ENCODE results near the gene RELN. TPM values are rescaled to one million over a fixed set of nuclear protein-coding genes. Genes with fewer than 3 reads are reported as not detected.

Gene RELN
- total RNA-seq, 1 experiment from 2014 or later, result 0.31 TPM

DNA sequence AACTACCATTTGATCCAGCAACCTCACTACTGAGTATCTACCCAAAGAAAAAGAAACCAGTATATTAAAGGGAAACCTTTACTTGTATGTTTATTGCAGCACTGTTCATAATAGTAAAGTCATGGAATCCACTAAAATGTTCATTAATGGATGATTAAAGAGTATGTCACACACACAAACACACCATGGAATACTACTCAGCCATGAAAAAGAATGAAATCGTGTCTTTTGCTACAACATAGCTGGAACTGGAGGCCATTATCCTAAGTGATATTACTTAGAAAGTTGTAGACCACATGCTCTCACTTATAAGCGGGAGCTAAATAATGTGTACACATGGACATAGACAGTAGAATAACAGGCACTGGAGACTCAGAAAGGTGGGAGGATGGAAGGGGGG is 340.4 kb downstream of the RELN start:
- intact Hi-C loops (cut with micrococcal nuclease; ENCODE audit: unreplicated experiment), result no loop called here
- Mint-ChIP-seq H3K4me1 (ENCODE audit: low read depth, unreplicated experiment) (no peaks in the 10 kb centered on the region), H3K36me3 (ENCODE audit: insufficient read depth, unreplicated experiment) (no peaks in the 10 kb centered on the region), H3K27ac (ENCODE audit: unreplicated experiment) (no peak overlapping the region), H3K9me3 (ENCODE audit: low read depth, unreplicated experiment) (peaks cover 3% of the 10 kb centered on the region), H3K4me3 (ENCODE audit: low read depth, unreplicated experiment) (no peak overlapping the region), H3K27me3 (ENCODE audit: unreplicated experiment) (no peaks in the 10 kb centered on the region)
- no TSS peak for BruUV-seq (replicated peaks)
- no peak for DNase-seq
- TF ChIP-seq, protein P1, sequence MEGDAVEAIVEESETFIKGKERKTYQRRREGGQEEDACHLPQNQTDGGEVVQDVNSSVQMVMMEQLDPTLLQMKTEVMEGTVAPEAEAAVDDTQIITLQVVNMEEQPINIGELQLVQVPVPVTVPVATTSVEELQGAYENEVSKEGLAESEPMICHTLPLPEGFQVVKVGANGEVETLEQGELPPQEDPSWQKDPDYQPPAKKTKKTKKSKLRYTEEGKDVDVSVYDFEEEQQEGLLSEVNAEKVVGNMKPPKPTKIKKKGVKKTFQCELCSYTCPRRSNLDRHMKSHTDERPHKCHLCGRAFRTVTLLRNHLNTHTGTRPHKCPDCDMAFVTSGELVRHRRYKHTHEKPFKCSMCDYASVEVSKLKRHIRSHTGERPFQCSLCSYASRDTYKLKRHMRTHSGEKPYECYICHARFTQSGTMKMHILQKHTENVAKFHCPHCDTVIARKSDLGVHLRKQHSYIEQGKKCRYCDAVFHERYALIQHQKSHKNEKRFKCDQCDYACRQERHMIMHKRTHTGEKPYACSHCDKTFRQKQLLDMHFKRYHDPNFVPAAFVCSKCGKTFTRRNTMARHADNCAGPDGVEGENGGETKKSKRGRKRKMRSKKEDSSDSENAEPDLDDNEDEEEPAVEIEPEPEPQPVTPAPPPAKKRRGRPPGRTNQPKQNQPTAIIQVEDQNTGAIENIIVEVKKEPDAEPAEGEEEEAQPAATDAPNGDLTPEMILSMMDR (IDR thresholded peaks at IDR 0.05; ENCODE audit: unreplicated experiment), result no peak
- CTCF ChIA-PET, result no interaction called here

DNA sequence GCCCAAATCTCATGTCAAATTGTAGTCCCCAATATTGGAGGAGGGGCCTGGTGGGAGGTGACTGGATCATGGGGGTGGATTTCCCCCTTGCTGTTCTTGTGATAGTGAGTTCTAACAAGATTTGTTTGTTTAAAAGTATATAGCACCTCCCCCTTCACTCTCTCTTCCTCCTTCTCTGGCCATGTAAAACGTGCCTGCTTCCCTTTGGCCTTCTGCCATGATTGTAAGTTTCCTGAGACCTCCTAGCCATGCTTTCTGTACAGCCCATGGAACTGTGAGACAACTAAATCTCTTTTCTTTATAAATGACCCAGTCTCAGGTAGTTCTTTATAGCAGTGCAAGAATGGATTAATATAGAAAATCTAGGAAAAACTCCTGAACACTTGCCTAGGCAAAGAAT is 341.3 kb downstream of the RELN start:
- Mint-ChIP-seq H3K4me3 (ENCODE audit: low read depth, unreplicated experiment) (no peak overlapping the region), H3K36me3 (ENCODE audit: insufficient read depth, unreplicated experiment) (no peaks in the 10 kb centered on the region), H3K4me1 (ENCODE audit: low read depth, unreplicated experiment) (no peaks in the 10 kb centered on the region), H3K9me3 (ENCODE audit: low read depth, unreplicated experiment) (peaks cover 5% of the 10 kb centered on the region), H3K27ac (ENCODE audit: unreplicated experiment) (no peak overlapping the region), H3K27me3 (ENCODE audit: unreplicated experiment) (no peaks in the 10 kb centered on the region)
- BruUV-seq (replicated peaks), result no TSS peak
- CTCF ChIA-PET, result no interaction called here
- TF ChIP-seq, protein P1 (IDR thresholded peaks at IDR 0.05; ENCODE audit: unreplicated experiment), result no peak
- intact Hi-C loops (cut with micrococcal nuclease; ENCODE audit: unreplicated experiment), result no loop called here
- DNase-seq, result no peak

DNA sequence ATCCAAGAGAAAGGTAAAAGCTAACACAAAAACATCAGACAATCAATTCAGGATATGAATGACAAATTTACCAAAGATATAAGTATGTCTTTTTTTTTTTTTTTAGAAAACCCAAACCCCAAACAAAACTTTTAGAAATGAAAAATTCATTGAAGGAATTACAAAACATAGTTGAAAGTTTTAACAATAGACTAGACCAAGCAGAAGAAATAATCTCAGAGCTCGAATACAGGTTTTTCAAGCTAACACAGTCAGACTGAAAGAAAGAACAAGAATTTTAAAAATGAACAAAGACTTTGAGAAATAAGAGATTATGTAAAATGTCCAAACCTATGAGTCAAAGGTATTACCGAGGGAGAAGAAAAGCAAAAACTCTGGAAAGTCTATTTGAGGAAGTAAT is 345.1 kb downstream of the RELN start:
- CTCF ChIA-PET, result no interaction called here
- Mint-ChIP-seq H3K9me3 (ENCODE audit: low read depth, unreplicated experiment) (peaks cover 6% of the 10 kb centered on the region), H3K4me1 (ENCODE audit: low read depth, unreplicated experiment) (no peaks in the 10 kb centered on the region), H3K4me3 (ENCODE audit: low read depth, unreplicated experiment) (no peak overlapping the region), H3K27ac (ENCODE audit: unreplicated experiment) (no peak overlapping the region), H3K27me3 (ENCODE audit: unreplicated experiment) (no peaks in the 10 kb centered on the region), H3K36me3 (ENCODE audit: insufficient read depth, unreplicated experiment) (no peaks in the 10 kb centered on the region)
- TF ChIP-seq, protein P1 (IDR thresholded peaks at IDR 0.05; ENCODE audit: unreplicated experiment), result no peak
- intact Hi-C loops (cut with micrococcal nuclease; ENCODE audit: unreplicated experiment), result no loop called here
- DNase-seq, result no peak
- no TSS peak for BruUV-seq (replicated peaks)

DNA sequence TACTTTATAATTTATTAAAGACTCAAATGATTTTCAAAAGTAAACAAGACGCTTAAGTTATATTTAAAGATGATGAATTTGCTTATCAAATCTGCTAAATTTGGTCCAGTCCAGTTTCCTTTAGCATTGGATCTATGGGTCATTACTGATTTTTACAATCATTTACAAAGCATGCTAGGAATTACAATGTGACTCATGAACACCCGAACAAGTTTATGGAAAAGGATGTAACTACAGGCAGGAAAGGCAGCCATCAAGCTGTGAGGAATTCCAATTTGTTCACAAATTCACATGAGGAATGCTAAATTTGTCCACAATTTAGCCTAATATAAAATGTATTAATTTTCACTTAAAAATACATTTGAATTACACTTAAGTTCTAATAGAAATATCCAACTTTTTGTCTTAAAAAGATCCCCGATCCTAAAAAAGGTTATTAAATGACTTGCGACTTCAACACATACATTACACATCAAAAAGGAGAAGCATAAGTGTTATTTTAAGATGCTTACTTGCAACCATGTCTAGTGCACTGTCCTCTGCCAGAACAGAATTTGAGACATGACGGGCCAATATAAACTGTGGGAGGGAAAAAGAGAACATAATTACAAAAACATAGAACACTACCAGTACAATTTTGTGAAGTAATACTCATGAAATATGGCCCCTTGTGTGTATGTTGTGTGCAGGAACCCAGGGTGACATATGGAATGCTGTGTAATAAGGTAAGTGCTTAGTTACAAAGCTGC is 349.3 kb downstream of the RELN start:
- H3K4me3 Mint-ChIP-seq (ENCODE audit: low read depth, unreplicated experiment), result no peak overlapping the region
- peaks cover 2% of the 10 kb centered on the region for H3K9me3 Mint-ChIP-seq (ENCODE audit: low read depth, unreplicated experiment)
- no peak overlapping the region for H3K27ac Mint-ChIP-seq (ENCODE audit: unreplicated experiment)
- H3K36me3 Mint-ChIP-seq (ENCODE audit: insufficient read depth, unreplicated experiment), result peaks cover 9% of the 10 kb centered on the region
- BruUV-seq (replicated peaks), result no TSS peak
- CTCF ChIA-PET, result interaction anchor here (0.6 kb wide), 1 partner anchor 286 kb away, joined by 3 read pairs; no protein-coding TSS in a partner anchor
- H3K4me1 Mint-ChIP-seq (ENCODE audit: low read depth, unreplicated experiment), result peaks cover 18% of the 10 kb centered on the region
- DNase-seq, result no peak
- TF ChIP-seq, protein P1 (IDR thresholded peaks at IDR 0.05; ENCODE audit: unreplicated experiment), result no peak
- intact Hi-C loops (cut with micrococcal nuclease; ENCODE audit: unreplicated experiment), result no loop called here
- no peaks in the 10 kb centered on the region for H3K27me3 Mint-ChIP-seq (ENCODE audit: unreplicated experiment)

Measured in Calu3 (cell line).